T-helper 2 cell treated with Interferon-gamma antibody and Interleukin-4, amounts not matched to agents 5 μg/mL and 100 μg/mL, for 36 hours (primary cell): ENCODE results near the gene SIGLEC6.
"Not testable (repeated sequence)": the region's sequence is repeated elsewhere in the genome, so short reads cannot be mapped to it uniquely, and the experiment has no call there.

ENCODE experiments used
- DNase-seq: peaks from one replicate; pipeline ENCODE4 v3.0.0; 2021; ENCODE audit warnings: low spot score
- H3K27ac Mint-ChIP-seq: one replicate; pipeline ENCODE4 v1.8.0; 2021; ENCODE audit warnings: mild to moderate bottlenecking, mixed read lengths
- H3K27me3 Mint-ChIP-seq: one replicate; pipeline ENCODE4 v1.8.0; 2021; ENCODE audit warnings: low read depth, mixed read lengths
- H3K36me3 Mint-ChIP-seq: one replicate; pipeline ENCODE4 v1.8.0; 2021; ENCODE audit warnings: low read depth, mixed read lengths
- H3K4me1 Mint-ChIP-seq: one replicate; pipeline ENCODE4 v1.8.0; 2021; ENCODE audit warnings: low read depth, mixed read lengths
- H3K4me3 Mint-ChIP-seq: one replicate; pipeline ENCODE4 v1.8.0; 2022; ENCODE audit warnings: mild to moderate bottlenecking, moderate library complexity, mixed read lengths
- H3K9me3 Mint-ChIP-seq: one replicate; pipeline ENCODE4 v1.8.0; 2021; ENCODE audit warnings: mixed read lengths

Gene SIGLEC6

DNA sequence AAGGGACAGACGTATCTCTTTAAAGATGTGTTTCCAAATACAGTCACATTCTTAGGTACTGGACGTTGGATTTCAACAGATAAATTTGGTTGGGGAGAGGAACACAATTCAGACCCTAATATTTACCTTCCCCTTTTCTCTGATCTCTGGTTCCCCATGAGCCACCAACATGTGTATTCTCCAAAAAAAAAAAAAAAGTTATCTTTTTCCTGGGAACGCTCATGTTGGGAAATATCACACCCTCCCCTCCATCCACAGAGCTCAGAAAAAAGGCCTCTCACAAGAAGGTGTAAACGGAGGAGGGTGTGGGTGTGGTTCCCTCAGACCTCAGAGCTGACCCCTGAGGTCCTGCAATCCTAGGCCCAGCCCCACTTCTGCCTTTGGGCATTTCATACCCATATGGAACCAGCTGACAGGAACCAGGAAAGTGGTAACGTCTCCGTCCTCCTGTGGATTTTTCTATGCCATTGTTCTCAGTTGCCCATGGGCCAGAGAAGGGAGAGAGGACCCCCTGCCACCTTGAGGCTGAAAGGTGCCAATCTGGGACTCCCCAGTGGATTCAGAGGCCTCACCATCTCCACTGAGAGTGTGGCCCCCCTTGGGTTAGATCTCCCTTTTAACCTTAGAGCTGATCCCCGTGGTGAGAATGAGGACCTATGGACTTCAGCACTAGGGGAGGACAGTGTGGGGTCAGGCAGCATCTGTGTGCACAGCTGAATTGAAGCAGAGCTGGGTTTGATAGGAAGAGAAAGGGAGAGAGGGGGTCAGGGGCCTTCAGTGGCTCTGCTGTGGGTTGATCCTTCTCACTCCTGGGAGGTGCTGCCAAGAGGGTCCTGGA is 21.4 kb downstream of the SIGLEC6 start:
- Mint-ChIP-seq H3K36me3 (no peaks in the 10 kb centered on the region), H3K27me3 (no peaks in the 10 kb centered on the region), H3K4me3 (no peak overlapping the region), H3K9me3 (no peaks in the 10 kb centered on the region), H3K27ac (no peak overlapping the region), H3K4me1 (peaks cover 7% of the 10 kb centered on the region)
- no peak for DNase-seq

DNA sequence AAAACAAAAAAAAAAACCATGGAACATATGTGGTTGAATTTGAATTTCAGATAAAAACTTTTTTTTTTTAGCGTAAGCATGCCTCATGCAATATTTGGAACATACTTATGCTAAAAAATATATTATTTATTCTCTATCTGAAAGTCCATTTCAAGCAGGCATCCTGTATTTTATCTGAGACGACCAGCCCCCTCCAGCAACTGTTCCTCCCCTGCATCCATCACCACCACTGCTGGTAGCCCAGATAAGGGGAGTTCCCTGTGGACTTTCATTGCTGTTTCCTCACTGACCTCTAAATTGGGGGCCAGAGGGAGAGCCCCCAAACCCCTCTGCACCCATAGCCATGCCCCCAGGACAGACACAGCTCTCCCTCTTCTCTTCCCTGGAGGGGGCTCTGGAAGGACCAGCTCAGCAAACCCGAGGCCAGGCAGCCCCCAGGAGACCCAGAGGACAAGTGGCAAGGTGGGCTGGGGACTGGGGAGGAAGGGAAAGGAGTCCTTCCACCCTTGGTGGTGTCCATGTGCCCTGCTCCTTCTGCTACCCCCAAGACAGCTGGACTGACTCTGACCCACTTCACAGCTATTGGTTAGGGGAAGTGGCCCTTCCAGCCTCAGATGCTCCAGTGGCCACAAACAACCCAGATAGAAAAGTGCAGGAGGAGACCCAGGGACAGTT is 23.3 kb downstream of the SIGLEC6 start:
- no peak for DNase-seq
- Mint-ChIP-seq H3K27ac (no peak overlapping the region), H3K36me3 (no peaks in the 10 kb centered on the region), H3K4me1 (peaks cover 10% of the 10 kb centered on the region), H3K9me3 (peaks cover 13% of the 10 kb centered on the region), H3K4me3 (no peak overlapping the region), H3K27me3 (no peaks in the 10 kb centered on the region)

DNA sequence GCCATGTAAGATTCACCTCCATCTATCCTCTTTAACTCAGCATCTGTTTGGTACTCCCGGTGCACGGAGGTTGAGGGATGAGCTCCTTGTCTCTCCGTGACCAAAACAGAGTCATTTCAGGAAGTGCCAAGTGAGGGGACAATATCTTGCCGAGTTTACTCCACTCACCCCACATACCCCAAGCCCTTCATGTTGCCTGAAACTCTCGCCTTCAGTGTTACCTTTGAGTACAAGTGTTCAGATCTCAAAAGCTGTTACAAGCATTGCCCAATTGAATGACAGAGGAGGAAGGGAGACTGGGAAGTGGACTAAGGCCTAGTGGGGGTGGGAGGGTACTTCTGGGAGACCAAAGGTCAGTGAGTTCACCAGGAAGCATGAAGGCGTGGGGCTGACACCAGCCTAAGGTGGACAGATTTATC is 23.8 kb downstream of the SIGLEC6 start:
- DNase-seq: no peak
- H3K27ac Mint-ChIP-seq: no peak overlapping the region
- H3K9me3 Mint-ChIP-seq: peaks cover 16% of the 10 kb centered on the region
- peaks cover 15% of the 10 kb centered on the region for H3K4me1 Mint-ChIP-seq
- no peaks in the 10 kb centered on the region for H3K36me3 Mint-ChIP-seq
- H3K4me3 Mint-ChIP-seq: no peak overlapping the region
- no peaks in the 10 kb centered on the region for H3K27me3 Mint-ChIP-seq

DNA sequence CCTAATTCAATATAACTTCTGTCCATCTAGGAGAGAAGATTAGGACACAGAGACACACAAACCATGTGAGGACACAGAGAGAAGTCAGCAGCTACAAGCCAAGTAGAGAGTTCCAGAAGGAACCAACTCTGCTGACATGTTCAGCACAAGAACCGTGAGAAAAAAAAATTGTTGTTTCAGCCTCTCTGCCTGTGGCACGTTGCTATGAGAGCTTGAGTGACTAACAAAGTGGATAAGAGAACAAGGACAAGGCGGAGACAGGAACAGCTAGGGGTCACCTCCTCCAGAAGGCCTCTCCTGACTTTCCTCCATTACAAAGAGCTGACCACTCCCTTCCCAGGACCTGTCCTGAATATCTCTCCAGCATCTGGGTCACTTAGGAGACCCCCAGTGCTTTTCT is 24.3 kb downstream of the SIGLEC6 start:
- no peaks in the 10 kb centered on the region for H3K36me3 Mint-ChIP-seq
- no peak overlapping the region for H3K4me3 Mint-ChIP-seq
- no peak overlapping the region for H3K27ac Mint-ChIP-seq
- H3K27me3 Mint-ChIP-seq: no peaks in the 10 kb centered on the region
- no peak for DNase-seq
- peaks cover 16% of the 10 kb centered on the region for H3K4me1 Mint-ChIP-seq
- peaks cover 16% of the 10 kb centered on the region for H3K9me3 Mint-ChIP-seq

DNA sequence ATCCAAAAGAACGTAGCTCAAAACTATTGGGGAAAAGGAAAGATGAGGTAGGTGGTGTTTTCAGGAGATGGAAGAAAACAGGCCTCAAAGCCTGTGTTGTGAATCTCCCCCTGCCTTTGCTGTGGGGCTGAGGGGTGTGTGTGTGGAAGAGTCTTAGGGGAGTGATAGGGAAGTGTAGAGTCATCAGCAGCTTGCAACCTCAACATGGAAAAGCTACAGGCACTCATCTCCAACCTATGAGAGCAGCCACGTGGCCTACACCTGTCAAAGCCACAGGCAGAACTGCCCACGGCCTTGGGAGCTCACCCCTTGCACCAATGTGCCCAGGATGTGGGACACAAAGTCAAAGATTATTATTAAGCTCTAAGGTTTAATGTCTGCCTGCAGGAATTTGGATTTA is 25.6 kb downstream of the SIGLEC6 start:
- Mint-ChIP-seq H3K36me3 (no peaks in the 10 kb centered on the region), H3K9me3 (peaks cover 16% of the 10 kb centered on the region), H3K4me3 (no peak overlapping the region), H3K27me3 (no peaks in the 10 kb centered on the region), H3K4me1 (peaks cover 25% of the 10 kb centered on the region), H3K27ac (no peak overlapping the region)
- no peak for DNase-seq

DNA sequence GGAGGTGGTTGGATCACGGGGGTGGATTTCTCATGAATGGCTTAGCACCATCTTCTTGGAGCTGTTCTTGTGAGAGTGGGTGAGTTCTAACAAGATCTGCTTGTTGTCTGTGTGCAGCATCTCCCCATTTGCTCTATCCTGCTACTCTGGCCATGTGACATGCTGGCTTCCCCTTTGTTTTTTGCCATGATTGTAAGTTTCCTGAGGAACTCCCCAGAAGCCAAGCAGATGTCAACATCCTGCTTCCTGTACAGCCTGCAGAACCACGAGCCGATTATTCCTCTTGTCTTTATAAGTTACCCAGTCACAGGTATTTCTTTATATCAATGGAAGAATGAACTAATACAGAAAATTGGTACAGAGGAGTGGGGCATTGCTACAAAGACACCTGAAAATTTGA is 27.6 kb downstream of the SIGLEC6 start:
- Mint-ChIP-seq H3K4me1 (peaks cover 28% of the 10 kb centered on the region), H3K27ac (no peak overlapping the region), H3K4me3 (no peak overlapping the region), H3K9me3 (peaks cover 16% of the 10 kb centered on the region), H3K36me3 (no peaks in the 10 kb centered on the region), H3K27me3 (no peaks in the 10 kb centered on the region)
- DNase-seq: no peak

DNA sequence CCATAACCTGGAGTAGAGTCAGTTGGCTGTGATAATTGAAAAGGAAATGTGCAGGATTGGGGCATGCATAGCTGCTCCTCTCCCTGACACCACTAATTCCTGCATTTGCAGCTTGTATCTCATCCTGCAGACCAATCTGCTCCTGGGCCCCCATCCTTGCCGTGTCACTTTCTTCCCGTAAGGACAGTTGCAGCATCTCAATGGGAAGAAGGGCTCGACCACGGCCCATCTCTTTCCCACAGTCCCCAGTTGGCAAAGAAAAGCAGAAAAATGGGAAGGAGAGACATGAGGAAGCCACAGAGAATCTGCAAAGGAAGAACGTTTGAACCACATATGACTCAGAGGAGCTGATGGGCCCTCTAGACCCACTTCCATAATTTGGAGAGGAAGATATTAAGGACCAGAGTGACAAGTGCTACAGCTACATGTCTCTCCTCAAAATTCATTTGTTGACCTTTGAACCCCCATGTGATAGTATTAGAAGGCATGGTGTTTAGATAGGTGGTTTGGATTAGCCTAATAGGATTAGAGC is 28.1 kb downstream of the SIGLEC6 start:
- H3K36me3 Mint-ChIP-seq: no peaks in the 10 kb centered on the region
- H3K9me3 Mint-ChIP-seq: peaks cover 16% of the 10 kb centered on the region
- H3K27me3 Mint-ChIP-seq: no peaks in the 10 kb centered on the region
- no peak for DNase-seq
- no peak overlapping the region for H3K4me3 Mint-ChIP-seq
- H3K4me1 Mint-ChIP-seq: peaks cover 28% of the 10 kb centered on the region
- H3K27ac Mint-ChIP-seq: no peak overlapping the region

DNA sequence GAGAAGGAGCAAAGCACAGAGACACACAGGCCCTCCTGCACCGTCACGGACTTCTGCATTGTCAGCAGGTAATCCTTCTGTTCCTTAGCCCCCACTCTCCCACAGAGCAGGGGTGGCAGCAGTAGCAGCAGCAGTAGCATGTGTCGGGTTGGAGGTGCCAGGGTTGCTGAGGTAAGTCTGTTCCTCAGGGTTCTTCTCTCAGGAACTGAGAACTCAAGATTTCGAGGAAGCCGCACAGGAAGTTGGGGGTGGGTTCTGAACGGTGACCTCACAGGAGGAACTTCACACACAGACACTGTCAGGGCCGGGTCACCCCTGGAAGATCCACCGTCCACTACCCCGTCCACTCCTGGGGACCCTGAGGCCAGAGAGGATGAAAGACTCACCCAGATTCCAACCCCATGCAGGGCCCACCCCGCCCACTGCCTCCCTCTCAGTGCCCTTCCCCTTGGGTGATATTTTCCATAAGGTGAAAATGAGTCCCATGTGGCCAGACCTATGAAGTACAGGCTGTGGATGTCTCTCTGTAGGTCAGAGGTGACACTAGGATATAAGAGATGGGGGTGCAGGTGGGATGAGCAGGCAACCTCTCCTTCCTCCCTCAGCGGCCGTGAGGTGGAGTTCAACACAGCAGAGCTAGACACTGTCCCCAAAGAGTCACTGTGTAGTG is 29.7 kb downstream of the SIGLEC6 start, which contains the start of gene SIGLEC12:
Gene SIGLEC12 (minus strand): TSS at position 207 of the 670 bp plus-strand sequence. CDS start 67 bp downstream, at position 140.
- Mint-ChIP-seq H3K27ac (peak within 1 kb of the TSS; percentile 83), H3K4me3 (peak within 1 kb of the TSS; percentile 85), H3K27me3 (no peaks in the 10 kb centered on the region), H3K4me1 (peaks cover 28% of the 10 kb centered on the region), H3K9me3 (peaks cover 16% of the 10 kb centered on the region), H3K36me3 (no peaks in the 10 kb centered on the region)
- peak; percentile 57 for DNase-seq

DNA sequence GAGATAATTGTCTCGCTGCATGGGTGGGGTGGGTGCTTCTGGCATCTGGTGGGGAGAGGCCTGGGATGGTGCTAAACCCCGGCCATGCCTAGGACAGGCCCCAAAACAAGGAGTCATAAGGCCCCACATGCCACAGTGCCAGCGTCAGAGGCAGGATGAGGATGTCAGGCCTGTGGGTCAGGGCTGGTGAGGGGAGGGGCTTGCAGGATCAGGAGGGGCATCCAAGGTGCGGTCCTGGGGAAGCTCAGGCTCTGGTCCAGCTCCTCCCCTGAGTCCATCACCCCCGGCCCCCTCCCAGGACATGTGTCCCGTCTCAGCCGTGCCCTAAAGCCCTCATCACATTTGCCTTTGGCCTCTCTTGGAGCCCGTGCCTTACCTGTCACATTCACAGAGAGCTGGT is 30.5 kb downstream of the SIGLEC6 start:
- Mint-ChIP-seq H3K4me1 (peaks cover 28% of the 10 kb centered on the region), H3K27ac (peak overlapping the region; percentile 83), H3K4me3 (peak overlapping the region; percentile 85), H3K9me3 (peaks cover 16% of the 10 kb centered on the region)
- not testable (repeated sequence) for DNase-seq, H3K27me3 Mint-ChIP-seq, H3K36me3 Mint-ChIP-seq

DNA sequence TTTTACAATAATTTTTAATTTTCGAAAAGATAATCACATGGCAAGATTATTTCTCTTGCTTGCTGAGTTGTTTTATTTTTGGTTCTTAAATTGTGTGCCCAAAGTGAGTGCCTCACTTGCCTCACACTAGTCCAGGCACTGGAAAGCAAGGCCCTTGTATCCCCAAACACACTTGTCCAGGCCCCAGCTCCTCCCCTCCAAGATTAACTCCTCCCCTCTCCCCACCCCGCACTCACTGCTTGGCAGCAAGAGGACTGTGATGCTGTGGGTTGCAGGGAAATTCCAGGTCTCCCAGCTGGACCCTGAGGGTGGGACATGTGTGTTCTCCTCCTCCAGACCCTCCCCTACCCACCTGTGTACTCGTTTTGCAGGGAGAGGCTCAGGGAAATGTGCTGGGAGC is 33.8 kb downstream of the SIGLEC6 start:
- H3K27ac Mint-ChIP-seq: no peak overlapping the region
- H3K36me3 Mint-ChIP-seq: peaks cover 13% of the 10 kb centered on the region
- no peak for DNase-seq
- peaks cover 30% of the 10 kb centered on the region for H3K4me1 Mint-ChIP-seq
- H3K4me3 Mint-ChIP-seq: no peak overlapping the region
- H3K9me3 Mint-ChIP-seq: peaks cover 10% of the 10 kb centered on the region
- no peaks in the 10 kb centered on the region for H3K27me3 Mint-ChIP-seq

DNA sequence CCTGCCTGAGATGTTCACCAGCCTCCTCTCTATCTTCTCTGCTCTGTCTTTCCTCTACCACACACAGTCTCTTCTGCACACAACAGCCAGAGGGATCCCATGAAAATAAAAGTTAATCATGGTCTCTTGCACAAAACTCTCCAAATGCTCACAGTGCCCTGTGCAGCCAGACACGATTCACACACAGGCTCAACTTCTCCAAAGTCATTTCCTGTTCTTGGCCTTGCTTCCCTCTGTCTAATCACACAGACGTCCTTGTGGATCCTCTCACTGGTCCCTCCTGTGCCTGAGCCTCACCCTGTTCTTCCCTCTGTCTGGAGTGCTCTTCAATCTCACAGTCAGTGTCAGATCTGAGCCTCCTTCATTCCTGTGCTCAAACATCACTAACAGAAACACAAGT is 37.7 kb downstream of the SIGLEC6 start:
- peaks cover 18% of the 10 kb centered on the region for H3K36me3 Mint-ChIP-seq
- peaks cover 10% of the 10 kb centered on the region for H3K9me3 Mint-ChIP-seq
- no peaks in the 10 kb centered on the region for H3K27me3 Mint-ChIP-seq
- peaks cover 12% of the 10 kb centered on the region for H3K4me1 Mint-ChIP-seq
- no peak overlapping the region for H3K4me3 Mint-ChIP-seq
- no peak for DNase-seq
- H3K27ac Mint-ChIP-seq: no peak overlapping the region

DNA sequence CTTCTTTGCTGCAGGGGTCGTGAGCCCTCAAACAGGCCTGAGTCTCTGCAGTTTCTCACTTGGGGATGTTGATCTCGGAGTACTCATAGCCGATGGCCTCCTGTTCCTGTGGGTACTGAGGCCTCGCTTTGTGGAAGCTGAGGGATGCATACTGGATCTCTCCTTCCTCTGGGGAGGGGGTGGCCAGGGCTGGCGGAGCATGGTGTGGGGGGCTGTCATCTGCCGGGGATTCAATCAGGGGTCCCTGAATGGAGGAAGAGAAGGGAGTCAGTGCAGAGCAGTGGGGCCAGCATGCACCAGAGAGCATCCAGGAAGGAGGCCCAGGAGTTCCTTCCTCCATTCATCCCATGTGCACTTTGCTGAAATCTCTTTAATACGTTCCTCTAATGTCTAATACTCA is 39.9 kb downstream of the SIGLEC6 start:
- no peak overlapping the region for H3K4me3 Mint-ChIP-seq
- no peaks in the 10 kb centered on the region for H3K27me3 Mint-ChIP-seq
- peaks cover 18% of the 10 kb centered on the region for H3K36me3 Mint-ChIP-seq
- peaks cover 13% of the 10 kb centered on the region for H3K9me3 Mint-ChIP-seq
- DNase-seq: no peak
- no peak overlapping the region for H3K27ac Mint-ChIP-seq
- H3K4me1 Mint-ChIP-seq: peaks cover 15% of the 10 kb centered on the region

DNA sequence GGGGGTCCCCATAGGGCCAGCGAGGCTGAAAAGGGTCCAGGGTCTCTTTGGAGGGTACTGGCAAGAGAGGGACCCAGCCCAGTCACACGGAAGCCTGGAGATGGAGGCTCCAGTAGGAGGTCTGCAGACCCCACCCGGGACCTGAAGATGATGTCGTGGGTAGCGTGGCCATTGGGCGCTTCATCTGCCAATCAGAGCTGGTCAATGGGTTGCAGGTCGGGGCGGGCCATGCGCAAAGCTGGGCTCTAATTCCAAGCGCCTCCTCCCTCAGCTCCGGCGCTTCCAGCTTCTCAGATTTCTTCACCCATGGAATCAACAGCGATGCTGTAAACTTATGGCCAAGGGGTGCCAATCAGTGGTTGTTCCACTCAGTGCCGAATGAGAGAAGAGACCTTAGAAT is 40.8 kb downstream of the SIGLEC6 start:
- peaks cover 18% of the 10 kb centered on the region for H3K9me3 Mint-ChIP-seq
- DNase-seq: no peak
- H3K4me1 Mint-ChIP-seq: peaks cover 15% of the 10 kb centered on the region
- no peak overlapping the region for H3K27ac Mint-ChIP-seq
- H3K27me3 Mint-ChIP-seq: no peaks in the 10 kb centered on the region
- H3K36me3 Mint-ChIP-seq: peaks cover 18% of the 10 kb centered on the region
- no peak overlapping the region for H3K4me3 Mint-ChIP-seq

DNA sequence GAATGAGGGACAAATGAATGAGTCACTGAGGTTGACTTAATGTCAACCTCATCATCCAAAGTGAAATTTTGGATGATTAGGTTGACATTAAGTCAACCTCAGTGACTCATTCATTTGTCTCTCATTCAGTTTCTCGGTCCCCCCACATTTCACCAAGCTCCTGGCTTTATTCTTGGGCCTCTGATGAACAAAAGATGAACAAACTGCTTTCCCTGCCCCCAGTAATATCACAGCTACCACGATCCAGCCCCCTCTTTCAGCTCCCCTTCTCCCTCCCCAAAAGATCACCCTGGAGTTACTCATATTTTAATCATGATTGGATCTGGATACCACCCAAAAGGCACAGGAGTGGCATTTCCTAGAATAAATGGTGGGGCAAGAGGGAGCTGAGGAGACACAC is 42.4 kb downstream of the SIGLEC6 start:
- Mint-ChIP-seq H3K9me3 (peaks cover 18% of the 10 kb centered on the region), H3K4me1 (peaks cover 15% of the 10 kb centered on the region), H3K27me3 (no peaks in the 10 kb centered on the region), H3K27ac (no peak overlapping the region), H3K4me3 (no peak overlapping the region), H3K36me3 (peaks cover 14% of the 10 kb centered on the region)
- DNase-seq: peak; percentile 55
